Epithelial cell of esophagus (primary cell): ENCODE data around the gene GLI2.

Experiments used
- DNase-seq: peaks from one replicate; pipeline ENCODE4 v3.0.0; 2010; ENCODE audit warnings: low read depth
- H3K4me3 ChIP-seq: 2 replicates; pipeline ENCODE4 v1.5.1; 2011; ENCODE audit warnings: mild to moderate bottlenecking, low read length, control low read depth
- TF ChIP-seq, protein P1 (sequence below): IDR thresholded peaks from 2 replicates; pipeline ENCODE4 v1.5.1; 2011; ENCODE audit warnings: low read depth, mild to moderate bottlenecking, low read length, control low read depth, inconsistent platforms; ENCODE audit not compliant: insufficient read depth; ENCODE audit errors: missing control alignments

The GLI2 gene

GRCh38 chr2:120747281-120747680 lies 11.6 kb downstream of the GLI2 start:
- no peak overlapping the region for H3K4me3 ChIP-seq
- TF ChIP-seq, protein P1, sequence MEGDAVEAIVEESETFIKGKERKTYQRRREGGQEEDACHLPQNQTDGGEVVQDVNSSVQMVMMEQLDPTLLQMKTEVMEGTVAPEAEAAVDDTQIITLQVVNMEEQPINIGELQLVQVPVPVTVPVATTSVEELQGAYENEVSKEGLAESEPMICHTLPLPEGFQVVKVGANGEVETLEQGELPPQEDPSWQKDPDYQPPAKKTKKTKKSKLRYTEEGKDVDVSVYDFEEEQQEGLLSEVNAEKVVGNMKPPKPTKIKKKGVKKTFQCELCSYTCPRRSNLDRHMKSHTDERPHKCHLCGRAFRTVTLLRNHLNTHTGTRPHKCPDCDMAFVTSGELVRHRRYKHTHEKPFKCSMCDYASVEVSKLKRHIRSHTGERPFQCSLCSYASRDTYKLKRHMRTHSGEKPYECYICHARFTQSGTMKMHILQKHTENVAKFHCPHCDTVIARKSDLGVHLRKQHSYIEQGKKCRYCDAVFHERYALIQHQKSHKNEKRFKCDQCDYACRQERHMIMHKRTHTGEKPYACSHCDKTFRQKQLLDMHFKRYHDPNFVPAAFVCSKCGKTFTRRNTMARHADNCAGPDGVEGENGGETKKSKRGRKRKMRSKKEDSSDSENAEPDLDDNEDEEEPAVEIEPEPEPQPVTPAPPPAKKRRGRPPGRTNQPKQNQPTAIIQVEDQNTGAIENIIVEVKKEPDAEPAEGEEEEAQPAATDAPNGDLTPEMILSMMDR = no peak
- no peak for DNase-seq

DNA sequence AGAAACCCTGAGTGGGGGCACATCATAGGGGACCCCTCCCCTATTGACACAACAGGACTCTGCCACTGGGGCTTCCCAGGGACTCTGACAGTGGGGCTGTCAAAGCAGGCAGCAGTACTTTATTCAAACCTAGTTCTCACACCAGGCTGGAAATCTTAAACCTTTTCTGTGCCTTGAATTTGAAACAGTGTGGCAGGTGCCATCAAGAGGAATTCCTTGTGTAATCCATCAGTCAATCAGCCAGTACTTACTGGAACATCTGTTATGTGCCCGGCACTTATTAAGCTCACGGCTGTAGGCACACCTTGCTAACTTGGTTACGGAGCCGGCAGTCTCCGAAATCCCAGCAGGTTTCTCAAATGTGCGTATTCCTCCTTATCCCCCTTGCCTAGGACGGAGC lies 12.0 kb downstream of the GLI2 start:
- H3K4me3 ChIP-seq = no peak overlapping the region
- no peak for DNase-seq
- TF ChIP-seq, protein P1 = no peak

DNA sequence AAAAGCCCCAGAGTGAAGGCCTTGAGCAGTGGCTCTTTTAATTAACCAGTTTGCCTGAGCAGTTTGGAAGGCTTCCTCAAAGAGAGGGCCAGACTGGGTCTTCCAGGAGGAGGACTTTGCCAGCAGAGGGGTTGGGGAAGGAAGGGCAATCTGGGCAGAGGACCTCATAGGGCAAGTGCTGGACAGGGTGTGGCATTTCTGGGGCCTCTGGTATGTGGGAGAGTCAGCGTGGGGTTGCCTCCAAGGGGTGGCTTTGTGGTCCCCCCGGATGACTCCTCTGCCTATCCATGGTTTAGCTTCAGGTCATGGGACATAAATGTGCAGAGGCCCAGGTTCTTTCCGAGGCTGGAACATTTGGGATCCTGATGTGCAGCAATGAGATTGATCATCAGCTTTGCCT lies 12.6 kb downstream of the GLI2 start:
- no peak for DNase-seq
- TF ChIP-seq, protein P1 = no peak
- no peak overlapping the region for H3K4me3 ChIP-seq

DNA sequence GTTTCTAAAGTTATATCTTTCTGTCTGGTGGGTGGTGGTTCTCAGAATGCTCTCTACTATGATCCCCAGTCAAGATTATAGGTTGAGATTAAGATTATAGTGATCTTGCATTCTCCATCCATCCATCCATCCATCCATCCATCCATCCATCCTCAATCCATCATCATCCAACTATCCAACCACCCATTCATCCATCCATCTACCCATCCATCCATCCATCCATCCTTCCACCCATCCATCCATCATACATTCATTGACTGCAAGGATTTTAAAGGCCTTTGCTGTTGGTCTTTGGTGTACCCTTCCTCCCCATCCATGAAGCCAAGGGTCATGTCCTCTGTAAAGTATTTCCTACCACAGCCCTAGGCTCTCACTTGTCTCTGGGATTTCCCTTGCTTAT lies 13.1 kb downstream of the GLI2 start:
- TF ChIP-seq, protein P1 = no peak
- H3K4me3 ChIP-seq = no peak overlapping the region
- DNase-seq = no peak

DNA sequence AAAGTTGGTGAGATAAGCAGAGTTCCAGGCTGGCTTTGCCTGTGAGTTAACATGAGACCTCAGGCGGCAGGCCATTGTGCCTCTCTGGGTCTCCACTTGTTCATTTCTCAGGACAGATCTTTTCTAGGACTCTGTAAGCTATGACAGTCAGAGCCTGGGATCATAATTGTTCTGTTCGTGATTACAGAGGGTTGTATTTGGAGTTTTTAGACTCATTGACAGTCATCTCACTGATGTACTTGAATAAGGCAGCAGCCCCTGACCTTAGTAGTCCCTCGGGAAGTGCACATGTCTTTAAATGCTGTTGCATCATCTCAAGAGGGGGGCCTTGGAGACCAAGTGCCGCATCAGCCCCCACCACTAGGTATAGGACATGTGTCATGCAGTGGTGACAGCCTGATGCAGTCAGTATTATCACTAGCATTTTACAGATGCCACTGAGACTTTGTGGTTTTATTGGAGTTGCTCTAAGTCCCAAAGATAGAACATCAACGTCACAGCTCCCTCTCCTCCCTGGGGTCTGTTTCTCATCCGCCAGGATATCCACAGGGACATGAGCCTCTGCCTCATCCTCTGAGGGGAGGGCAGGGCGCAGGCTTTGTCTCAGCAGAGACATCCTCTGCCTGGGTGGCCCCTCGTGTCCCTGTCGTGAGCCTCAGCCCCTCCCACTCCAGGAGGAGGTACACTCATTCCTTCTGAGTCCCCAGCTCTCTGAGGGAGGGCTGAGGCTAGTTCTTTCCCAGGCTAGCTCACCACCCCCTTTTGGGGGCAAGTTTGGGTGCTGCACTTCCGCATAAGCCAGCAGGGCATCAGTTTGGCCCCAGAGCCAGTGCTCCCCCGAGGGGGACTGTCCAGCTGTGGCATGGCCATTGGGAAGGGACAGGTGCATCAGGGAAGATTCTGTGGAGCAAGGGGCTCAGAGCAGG lies 14.1 kb downstream of the GLI2 start:
- H3K4me3 ChIP-seq = no peak overlapping the region

DNA sequence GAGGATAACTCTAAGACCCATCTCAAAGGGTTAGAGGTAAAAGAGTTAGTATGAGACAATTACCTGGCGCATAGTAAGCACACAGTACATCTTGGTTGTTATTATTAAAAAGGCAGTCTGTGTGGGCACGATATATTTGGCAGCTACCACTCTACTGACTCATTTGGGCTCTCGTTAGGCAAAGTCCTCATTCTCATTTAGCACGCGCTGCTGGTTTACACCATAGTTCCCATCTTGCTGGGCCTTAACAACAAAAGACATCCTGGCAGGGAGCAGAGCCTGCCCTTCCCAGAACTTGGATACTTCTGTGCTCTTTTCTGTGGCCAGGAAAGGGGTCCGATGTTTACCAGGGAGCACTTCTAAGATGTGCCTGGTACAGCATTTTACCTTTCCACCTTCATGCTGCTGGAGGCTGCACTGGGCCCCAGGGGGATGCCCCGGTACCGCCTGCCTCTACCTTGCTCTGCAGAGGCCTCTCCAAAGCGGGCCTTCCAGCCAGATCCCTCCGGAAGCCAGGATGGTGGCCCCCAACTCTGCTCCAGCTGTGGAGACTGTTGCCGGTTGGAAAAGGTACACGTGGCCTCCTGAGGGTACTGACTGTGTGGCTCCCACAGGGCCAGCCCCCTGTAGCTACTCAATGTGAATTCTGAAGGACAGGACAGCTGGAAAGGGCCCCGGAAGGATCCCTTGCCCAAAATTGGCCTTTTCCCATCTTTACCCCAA lies 15.0 kb downstream of the GLI2 start:
- TF ChIP-seq, protein P1 = no peak
- DNase-seq = no peak
- no peak overlapping the region for H3K4me3 ChIP-seq

More for the DNA sequence above, 14.1 kb downstream of the GLI2 start:
- DNase-seq = no peak
- TF ChIP-seq, protein P1 = no peak
